Fibroblast of villous mesenchyme (primary cell): ENCODE results near the gene ADARB2. TPM values are rescaled to one million over a fixed set of nuclear protein-coding genes. Genes with fewer than 3 reads are reported as not detected.

ENCODE experiments used
- DNase-seq: peaks from one replicate; pipeline ENCODE4 v3.0.0-alpha.2; 2010; ENCODE audit warnings: low read depth
- H3K4me3 ChIP-seq: 2 replicates; pipeline ENCODE4 v1.5.1; 2011; ENCODE audit warnings: low read depth, mild to moderate bottlenecking, low read length
- CTCF ChIP-seq: IDR thresholded peaks from 2 replicates; pipeline ENCODE4 v1.5.1; 2012; ENCODE audit warnings: low read depth, mild to moderate bottlenecking, low read length; ENCODE audit not compliant: insufficient read depth
- total RNA-seq: library from RNA; depleted of rRNA; stranded (reverse); fragments of >200 nt; gene quantifications from 2 replicates; pipeline ENCODE4 v1.2.3, GENCODE V29; 2012

The ADARB2 gene
- total RNA-seq, 1 donor = not detected

GRCh38 chr10:1147810-1148209, 589.5 kb downstream of the ADARB2 start:
- H3K4me3 ChIP-seq = no peak overlapping the region
- no peak for TF ChIP-seq CTCF
- DNase-seq = no peak

GRCh38 chr10:1142596-1142995, 594.7 kb downstream of the ADARB2 start:
- no peak overlapping the region for H3K4me3 ChIP-seq
- no peak for DNase-seq

GRCh38 chr10:1141701-1142100, 595.6 kb downstream of the ADARB2 start:
- TF ChIP-seq CTCF = no peak
- no peak overlapping the region for H3K4me3 ChIP-seq
- no peak for DNase-seq

More at GRCh38 chr10:1142596-1142995, 594.7 kb downstream of the ADARB2 start:
- TF ChIP-seq CTCF = peak; percentile 34

GRCh38 chr10:1141261-1141660, 596.1 kb downstream of the ADARB2 start:
- TF ChIP-seq CTCF = no peak
- no peak overlapping the region for H3K4me3 ChIP-seq
- no peak for DNase-seq

GRCh38 chr10:1138529-1138928, 598.8 kb downstream of the ADARB2 start:
- TF ChIP-seq CTCF = no peak
- no peak for DNase-seq
- no peak overlapping the region for H3K4me3 ChIP-seq

GRCh38 chr10:1137499-1138163, 599.7 kb downstream of the ADARB2 start:
- TF ChIP-seq CTCF = no peak
- no peak overlapping the region for H3K4me3 ChIP-seq
- DNase-seq = no peak

- H3K4me3 ChIP-seq = no peak overlapping the region
- DNase-seq = no peak
- no peak for TF ChIP-seq CTCF
These were observed 601.1 kb downstream of the ADARB2 start for GRCh38 chr10:1136268-1136667.
